Choroid plexus epithelial cell (primary cell): Measurements from ENCODE around the gene DUSP28.

ENCODE experiments used
- DNase-seq: peaks from one replicate; pipeline ENCODE4 v3.0.0-alpha.2; 2010; ENCODE audit warnings: low read depth
- H3K4me3 ChIP-seq: 2 replicates; pipeline ENCODE4 v1.5.1; 2011; ENCODE audit warnings: low read depth, mild to moderate bottlenecking, control low read depth, low read length, moderate library complexity
- TF ChIP-seq, protein P1 (sequence below): conservative IDR thresholded peaks from 2 replicates; pipeline ENCODE4 v1.5.1; 2011; ENCODE audit warnings: low read depth, mild to moderate bottlenecking, control low read depth, inconsistent platforms, low read length, moderate library complexity

Gene DUSP28

DNA sequence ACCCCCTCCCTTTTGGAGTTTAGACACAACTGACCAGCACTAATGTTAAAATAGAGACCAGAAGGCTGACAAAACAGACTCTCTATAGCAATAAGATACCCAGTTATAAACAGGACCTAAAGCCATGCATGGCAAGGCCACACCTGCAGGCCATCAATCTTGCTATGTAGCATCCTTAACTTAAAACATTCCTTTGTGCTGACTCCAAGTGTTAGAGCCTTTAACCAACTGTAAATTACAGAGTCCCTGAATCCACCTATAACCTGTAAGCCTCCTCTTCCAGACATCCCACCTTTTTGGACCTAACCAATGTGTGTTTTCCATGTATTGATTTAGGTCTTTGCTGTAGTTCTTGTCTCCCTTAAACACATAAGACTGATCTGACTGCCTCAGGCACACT, 20.3 kb upstream of the DUSP28 start:
- H3K4me3 ChIP-seq, result no peak overlapping the region
- TF ChIP-seq, protein P1, sequence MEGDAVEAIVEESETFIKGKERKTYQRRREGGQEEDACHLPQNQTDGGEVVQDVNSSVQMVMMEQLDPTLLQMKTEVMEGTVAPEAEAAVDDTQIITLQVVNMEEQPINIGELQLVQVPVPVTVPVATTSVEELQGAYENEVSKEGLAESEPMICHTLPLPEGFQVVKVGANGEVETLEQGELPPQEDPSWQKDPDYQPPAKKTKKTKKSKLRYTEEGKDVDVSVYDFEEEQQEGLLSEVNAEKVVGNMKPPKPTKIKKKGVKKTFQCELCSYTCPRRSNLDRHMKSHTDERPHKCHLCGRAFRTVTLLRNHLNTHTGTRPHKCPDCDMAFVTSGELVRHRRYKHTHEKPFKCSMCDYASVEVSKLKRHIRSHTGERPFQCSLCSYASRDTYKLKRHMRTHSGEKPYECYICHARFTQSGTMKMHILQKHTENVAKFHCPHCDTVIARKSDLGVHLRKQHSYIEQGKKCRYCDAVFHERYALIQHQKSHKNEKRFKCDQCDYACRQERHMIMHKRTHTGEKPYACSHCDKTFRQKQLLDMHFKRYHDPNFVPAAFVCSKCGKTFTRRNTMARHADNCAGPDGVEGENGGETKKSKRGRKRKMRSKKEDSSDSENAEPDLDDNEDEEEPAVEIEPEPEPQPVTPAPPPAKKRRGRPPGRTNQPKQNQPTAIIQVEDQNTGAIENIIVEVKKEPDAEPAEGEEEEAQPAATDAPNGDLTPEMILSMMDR, result no peak
- DNase-seq, result no peak

DNA sequence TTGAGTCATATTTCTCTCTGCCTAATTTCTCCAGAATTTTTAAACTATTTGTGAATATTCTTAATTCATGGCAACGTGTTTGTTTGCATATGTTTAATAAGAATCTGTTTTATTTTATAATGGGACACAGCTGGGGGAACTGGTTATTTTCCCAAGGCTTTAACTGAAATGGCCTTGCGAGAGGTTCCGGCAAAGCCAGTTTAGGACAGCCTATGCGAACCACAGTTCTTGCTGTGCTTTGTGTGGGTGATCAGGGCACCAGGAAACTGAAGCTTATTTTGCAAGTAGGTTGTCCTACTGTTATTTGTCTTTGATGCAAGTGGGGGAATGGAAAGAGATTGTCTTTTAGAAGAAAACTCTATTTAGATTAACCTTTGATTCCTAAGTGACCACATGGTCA, 8.9 kb upstream of the DUSP28 start:
- no peak overlapping the region for H3K4me3 ChIP-seq
- DNase-seq, result no peak
- TF ChIP-seq, protein P1, result no peak

DNA sequence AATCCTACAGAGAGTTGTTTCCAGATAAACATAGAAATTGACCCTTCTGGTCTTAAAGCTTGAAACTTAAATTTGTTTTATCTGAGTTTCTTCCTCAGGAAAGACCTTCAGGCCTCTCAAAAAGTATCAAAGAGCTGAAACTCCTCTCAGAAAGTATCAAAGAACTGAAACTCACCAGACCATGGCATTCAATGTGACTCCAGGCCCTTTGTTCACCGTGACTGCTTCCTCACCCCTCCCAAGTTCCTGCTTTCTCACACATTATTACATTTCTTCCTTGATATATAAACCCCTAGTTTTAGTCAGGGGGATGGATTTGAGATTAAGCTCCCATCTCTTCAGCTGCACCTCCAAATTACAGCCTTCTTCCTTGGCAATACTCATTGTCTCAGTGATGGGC, 8.3 kb upstream of the DUSP28 start:
- TF ChIP-seq, protein P1, result no peak
- no peak for DNase-seq

DNA sequence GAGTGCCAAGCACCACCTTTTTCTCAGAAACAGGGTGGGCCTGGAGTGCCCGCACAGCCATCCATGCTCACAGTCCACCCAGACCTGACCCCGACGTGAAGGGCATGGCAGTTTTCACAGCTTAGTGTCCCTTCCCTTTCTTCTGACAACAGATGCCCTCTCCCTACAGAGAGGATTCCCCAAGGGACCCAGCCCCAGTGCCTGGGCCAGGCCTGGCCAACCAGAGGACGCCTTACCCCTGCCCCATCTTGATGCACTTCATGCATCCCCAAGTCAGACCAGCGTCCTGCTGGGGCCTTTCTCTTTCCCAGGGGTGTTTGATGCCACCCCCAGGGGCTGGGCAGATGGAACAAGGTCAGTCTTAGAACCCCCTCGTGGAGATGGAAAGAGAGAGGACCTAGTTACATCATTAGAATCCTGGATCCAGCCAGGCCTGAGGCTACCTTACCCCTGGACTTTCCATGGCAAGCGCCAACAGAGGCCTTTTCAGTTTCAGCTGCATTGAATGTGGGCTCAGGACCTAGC, 6.1 kb upstream of the DUSP28 start:
- no peak for DNase-seq
- H3K4me3 ChIP-seq, result no peak overlapping the region
- TF ChIP-seq, protein P1, result no peak

More for the DNA sequence above, 8.3 kb upstream of the DUSP28 start:
- H3K4me3 ChIP-seq, result no peak overlapping the region

DNA sequence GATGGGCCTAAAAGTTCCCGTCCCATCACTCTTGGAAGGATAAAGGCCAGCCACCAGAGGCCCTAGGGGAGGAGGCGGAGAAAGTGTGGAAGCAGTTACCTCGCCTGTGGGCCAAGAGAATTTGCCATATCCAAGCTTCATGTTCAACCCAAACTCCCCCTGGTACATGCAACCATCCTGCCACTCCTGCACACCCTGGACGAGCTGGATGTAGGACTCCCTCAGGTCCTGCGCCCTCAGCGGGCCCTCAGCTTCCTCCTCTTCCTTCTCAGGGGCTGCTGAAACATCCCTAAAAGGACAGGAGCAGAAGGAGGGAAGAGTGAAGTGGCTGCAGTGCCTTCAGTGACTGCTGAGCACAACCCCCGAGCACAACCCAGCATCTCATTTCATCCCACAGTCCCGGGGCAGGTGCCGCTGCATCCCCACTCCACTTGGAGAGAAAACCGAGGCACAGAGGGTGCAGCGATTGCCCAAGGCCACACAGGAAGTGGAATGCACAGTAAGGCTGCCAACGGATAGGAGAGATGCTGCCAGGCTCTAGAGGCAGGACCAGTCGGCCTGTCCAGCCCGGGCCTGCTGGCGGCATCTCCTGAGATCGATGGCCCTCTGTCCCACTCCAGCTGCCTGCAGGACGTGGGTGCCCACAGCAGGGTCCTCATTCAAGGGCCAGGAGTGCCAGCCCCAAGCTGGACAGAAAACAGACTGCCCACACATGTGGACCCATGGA, 5.2 kb upstream of the DUSP28 start:
- H3K4me3 ChIP-seq, result no peak overlapping the region
- DNase-seq, result no peak
- TF ChIP-seq, protein P1, result no peak

DNA sequence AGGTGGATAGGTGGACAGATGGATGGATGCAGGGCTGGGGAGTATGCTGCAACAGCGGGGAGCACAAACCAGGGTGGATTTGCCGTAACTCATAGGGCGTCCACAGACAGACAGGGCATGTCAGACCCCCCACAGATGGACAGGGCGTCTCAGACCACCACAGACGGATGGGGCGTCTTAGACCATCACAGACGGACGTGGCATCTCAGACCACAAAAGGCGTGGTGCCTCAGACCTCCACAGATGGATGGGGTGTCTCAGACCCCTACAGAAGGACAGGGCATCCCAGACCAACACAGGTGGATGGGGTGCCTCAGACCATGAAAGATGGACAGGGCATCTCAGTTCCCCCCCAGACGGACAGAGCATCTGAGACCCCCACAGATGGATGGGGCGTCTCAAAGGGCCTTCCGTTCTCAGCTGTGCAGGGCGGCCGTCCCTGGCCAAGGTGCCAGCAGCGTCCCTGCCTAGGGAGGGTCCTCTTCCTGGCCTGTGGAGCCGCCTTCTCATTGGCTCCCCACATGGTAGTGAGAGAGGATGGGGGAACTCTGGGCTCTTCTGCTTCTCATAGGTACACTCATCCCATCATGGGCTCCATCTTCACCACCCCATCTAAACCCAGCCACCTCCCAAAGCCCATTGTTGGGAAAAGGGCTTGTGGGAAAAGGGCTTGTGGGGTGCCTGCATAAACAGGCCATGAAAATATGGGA, 4.5 kb upstream of the DUSP28 start:
- no peak for DNase-seq
- H3K4me3 ChIP-seq, result no peak overlapping the region
- TF ChIP-seq, protein P1, result no peak
